ENCODE results near the gene DAPK2. TPM values are rescaled to one million over a fixed set of nuclear protein-coding genes. Genes with fewer than 3 reads are reported as not detected.
"Not testable (repeated sequence)": the region's sequence is repeated elsewhere in the genome, so short reads cannot be mapped to it uniquely, and the experiment has no call there.

DAPK2 gene
- total RNA-seq, 1 donor from 2014 or later: 0.52 TPM

GRCh38 chr15:64067564-64068030 lies 21.3 kb upstream of the DAPK2 start:
- H3K36me3 ChIP-seq (ENCODE audit: insufficient read depth, low read length): peaks cover 4% of the 10 kb centered on the region
- DNase-seq (ENCODE audit: low read depth) (no peak), FAIRE-seq (no peak)
- Mint-ChIP-seq H3K4me3 (ENCODE audit: unreplicated experiment) (no peak overlapping the region), H3K36me3 (ENCODE audit: low read depth, unreplicated experiment) (peaks cover 3% of the 10 kb centered on the region), H3K27ac (ENCODE audit: unreplicated experiment) (no peak overlapping the region), H3K9me3 (ENCODE audit: unreplicated experiment) (no peaks in the 10 kb centered on the region), H3K4me1 (ENCODE audit: low read depth, unreplicated experiment) (peaks cover 12% of the 10 kb centered on the region), H3K27me3 (ENCODE audit: low read depth, unreplicated experiment) (no peaks in the 10 kb centered on the region)
- peak overlapping the region; percentile 23 for H3K4me2 ChIP-seq (ENCODE audit: low read length)
- H4K20me1 ChIP-seq (ENCODE audit: insufficient read depth, low read length): no peaks in the 10 kb centered on the region
- no peak overlapping the region for H2AFZ ChIP-seq (ENCODE audit: low read depth, low read length)
- H3K4me3 ChIP-seq (ENCODE audit: insufficient read depth, low read depth, low read length): no peak overlapping the region
- TF ChIP-seq EZH2 (IDR thresholded peaks at IDR 0.05; ENCODE audit: insufficient read depth, low read length) (no peak), CTCF (IDR thresholded peaks at IDR 0.05; ENCODE audit: insufficient read depth, low read depth, low read length) (peak; percentile 73)
- H3K4me1 ChIP-seq (ENCODE audit: insufficient read depth, low read length): peaks cover 14% of the 10 kb centered on the region
- H3K27me3 ChIP-seq (ENCODE audit: insufficient read depth, low read length): no peaks in the 10 kb centered on the region
- H3K27ac ChIP-seq (ENCODE audit: low read depth, low read length): no peak overlapping the region
- no peak overlapping the region for H3K9ac ChIP-seq (ENCODE audit: low read length)
- H3K79me2 ChIP-seq (ENCODE audit: insufficient read depth, low read length): no peaks in the 10 kb centered on the region
- no peaks in the 10 kb centered on the region for H3K9me3 ChIP-seq (ENCODE audit: insufficient read depth, low read depth, low read length)

- H4K20me1 ChIP-seq (ENCODE audit: insufficient read depth, low read length): no peaks in the 10 kb centered on the region
- H3K27me3 ChIP-seq (ENCODE audit: insufficient read depth, low read length): no peaks in the 10 kb centered on the region
- H3K4me2 ChIP-seq (ENCODE audit: low read length): no peak overlapping the region
- TF ChIP-seq CTCF (IDR thresholded peaks at IDR 0.05; ENCODE audit: insufficient read depth, low read depth, low read length): no peak
- TF ChIP-seq EZH2 (IDR thresholded peaks at IDR 0.05; ENCODE audit: insufficient read depth, low read length): no peak
- no peak for FAIRE-seq
- no peaks in the 10 kb centered on the region for H3K36me3 ChIP-seq (ENCODE audit: insufficient read depth, low read length)
- H3K27me3 Mint-ChIP-seq (ENCODE audit: low read depth, unreplicated experiment): no peaks in the 10 kb centered on the region
- H3K36me3 Mint-ChIP-seq (ENCODE audit: low read depth, unreplicated experiment): no peaks in the 10 kb centered on the region
- H3K4me3 ChIP-seq (ENCODE audit: insufficient read depth, low read depth, low read length): no peak overlapping the region
- no peak overlapping the region for H3K27ac Mint-ChIP-seq (ENCODE audit: unreplicated experiment)
- peaks cover 5% of the 10 kb centered on the region for H3K4me1 ChIP-seq (ENCODE audit: insufficient read depth, low read length)
- no peak overlapping the region for H3K4me3 Mint-ChIP-seq (ENCODE audit: unreplicated experiment)
- H3K27ac ChIP-seq (ENCODE audit: low read depth, low read length): no peak overlapping the region
- no peaks in the 10 kb centered on the region for H3K9me3 Mint-ChIP-seq (ENCODE audit: unreplicated experiment)
- no peaks in the 10 kb centered on the region for H3K79me2 ChIP-seq (ENCODE audit: insufficient read depth, low read length)
- H3K9ac ChIP-seq (ENCODE audit: low read length): no peak overlapping the region
- no peak overlapping the region for H2AFZ ChIP-seq (ENCODE audit: low read depth, low read length)
- H3K4me1 Mint-ChIP-seq (ENCODE audit: low read depth, unreplicated experiment): peaks cover 9% of the 10 kb centered on the region
- H3K9me3 ChIP-seq (ENCODE audit: insufficient read depth, low read depth, low read length): no peaks in the 10 kb centered on the region
- no peak for DNase-seq (ENCODE audit: low read depth)
Measured at GRCh38 chr15:64066451-64066850, 20.2 kb upstream of the DAPK2 start.

GRCh38 chr15:64060716-64061115 lies 14.4 kb upstream of the DAPK2 start:
- H3K27me3 Mint-ChIP-seq (ENCODE audit: low read depth, unreplicated experiment): no peaks in the 10 kb centered on the region
- Histone ChIP-seq H3K4me2 (ENCODE audit: low read length) (no peak overlapping the region), H2AFZ (ENCODE audit: low read depth, low read length) (no peak overlapping the region), H3K27ac (ENCODE audit: low read depth, low read length) (no peak overlapping the region), H3K4me3 (ENCODE audit: insufficient read depth, low read depth, low read length) (no peak overlapping the region), H4K20me1 (ENCODE audit: insufficient read depth, low read length) (no peaks in the 10 kb centered on the region), H3K27me3 (ENCODE audit: insufficient read depth, low read length) (no peaks in the 10 kb centered on the region), H3K9ac (ENCODE audit: low read length) (no peak overlapping the region), H3K4me1 (ENCODE audit: insufficient read depth, low read length) (no peaks in the 10 kb centered on the region), H3K36me3 (ENCODE audit: insufficient read depth, low read length) (no peaks in the 10 kb centered on the region), H3K9me3 (ENCODE audit: insufficient read depth, low read depth, low read length) (no peaks in the 10 kb centered on the region), H3K79me2 (ENCODE audit: insufficient read depth, low read length) (no peaks in the 10 kb centered on the region)
- H3K4me1 Mint-ChIP-seq (ENCODE audit: low read depth, unreplicated experiment): peaks cover 3% of the 10 kb centered on the region
- DNase-seq (ENCODE audit: low read depth) (no peak), FAIRE-seq (no peak)
- no peak overlapping the region for H3K27ac Mint-ChIP-seq (ENCODE audit: unreplicated experiment)
- H3K9me3 Mint-ChIP-seq (ENCODE audit: unreplicated experiment): no peaks in the 10 kb centered on the region
- H3K4me3 Mint-ChIP-seq (ENCODE audit: unreplicated experiment): no peak overlapping the region
- no peaks in the 10 kb centered on the region for H3K36me3 Mint-ChIP-seq (ENCODE audit: low read depth, unreplicated experiment)
- TF ChIP-seq CTCF (IDR thresholded peaks at IDR 0.05; ENCODE audit: insufficient read depth, low read depth, low read length) (no peak), EZH2 (IDR thresholded peaks at IDR 0.05; ENCODE audit: insufficient read depth, low read length) (no peak)

- H3K27ac ChIP-seq (ENCODE audit: low read depth, low read length); H3K4me3 ChIP-seq (ENCODE audit: insufficient read depth, low read depth, low read length); H3K4me2 ChIP-seq (ENCODE audit: low read length); FAIRE-seq; H4K20me1 ChIP-seq (ENCODE audit: insufficient read depth, low read length); H3K27me3 Mint-ChIP-seq (ENCODE audit: low read depth, unreplicated experiment); H3K4me1 Mint-ChIP-seq (ENCODE audit: low read depth, unreplicated experiment); H3K27ac Mint-ChIP-seq (ENCODE audit: unreplicated experiment); H3K36me3 ChIP-seq (ENCODE audit: insufficient read depth, low read length); H3K79me2 ChIP-seq (ENCODE audit: insufficient read depth, low read length); H2AFZ ChIP-seq (ENCODE audit: low read depth, low read length); H3K9me3 Mint-ChIP-seq (ENCODE audit: unreplicated experiment); DNase-seq (ENCODE audit: low read depth); H3K9ac ChIP-seq (ENCODE audit: low read length); H3K4me1 ChIP-seq (ENCODE audit: insufficient read depth, low read length); H3K9me3 ChIP-seq (ENCODE audit: insufficient read depth, low read depth, low read length); H3K4me3 Mint-ChIP-seq (ENCODE audit: unreplicated experiment); H3K36me3 Mint-ChIP-seq (ENCODE audit: low read depth, unreplicated experiment); H3K27me3 ChIP-seq (ENCODE audit: insufficient read depth, low read length): not testable (repeated sequence)
Measured at GRCh38 chr15:64059104-64059503, 12.8 kb upstream of the DAPK2 start.
